SKM-1 treated with dmso at 0.1 percent for 144 hours (cell line): ENCODE measurements around the gene CACTIN.
"Not testable (repeated sequence)": the region's sequence is repeated elsewhere in the genome, so short reads cannot be mapped to it uniquely, and the experiment has no call there.

Experiments used
- DNase-seq: peaks from one replicate; lab custom pipeline; 2025; ENCODE audit not compliant: unreplicated experiment; lab: John Stamatoyannopoulos, UW

The CACTIN gene

DNA sequence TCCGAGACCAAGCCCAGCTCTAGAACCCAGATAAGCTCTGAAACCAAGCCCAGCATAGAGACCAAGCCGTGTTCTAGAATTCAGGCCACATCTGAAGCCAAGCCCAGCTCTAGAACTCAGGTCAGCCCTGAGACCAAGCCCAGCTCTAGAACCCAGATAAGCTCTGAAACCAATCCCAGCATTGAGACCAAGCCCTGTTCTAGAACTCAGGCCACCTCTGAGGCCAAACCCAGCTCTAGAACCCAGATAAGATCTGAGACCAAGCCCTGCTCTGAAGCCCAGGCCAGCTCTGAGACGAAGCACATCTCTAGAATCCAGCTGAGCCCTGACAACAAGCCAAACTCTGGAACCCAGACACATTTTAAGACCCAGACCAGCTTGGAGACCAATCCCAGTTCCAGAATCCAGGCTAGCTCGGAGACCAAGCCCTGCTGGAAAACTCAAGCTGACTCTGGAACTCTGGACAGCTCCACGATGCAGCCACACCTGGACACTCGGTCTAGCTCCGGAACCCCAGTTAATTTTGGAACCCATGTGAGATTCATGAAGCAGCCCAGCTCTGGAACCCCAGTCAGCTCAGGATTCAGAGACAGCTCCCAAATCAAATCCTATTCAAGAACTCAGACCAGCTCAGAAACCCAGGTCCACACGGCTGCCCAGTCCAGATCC is 35.5 kb downstream of the CACTIN start:
- DNase-seq, result no peak

DNA sequence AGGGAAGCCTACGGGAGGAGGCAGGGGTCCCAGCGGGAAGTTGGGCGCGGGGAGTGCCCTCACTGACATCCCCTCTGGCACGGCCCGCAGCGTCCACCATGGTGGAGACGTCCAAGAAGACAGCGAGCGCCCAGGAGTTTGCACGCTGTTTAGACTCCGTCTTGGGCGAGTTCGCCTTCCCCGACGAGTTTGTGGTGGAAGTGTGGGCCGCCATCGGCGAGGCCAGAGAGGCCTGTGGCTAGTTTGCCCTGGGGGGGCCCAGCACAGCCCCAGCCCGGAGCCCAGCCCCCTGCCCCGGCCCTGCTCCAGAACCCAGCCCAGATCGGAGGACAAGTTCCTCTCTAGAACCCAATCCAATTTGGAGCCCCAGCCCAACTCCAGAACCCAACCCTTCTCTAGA is 36.6 kb downstream of the CACTIN start:
- DNase-seq, result no peak

DNA sequence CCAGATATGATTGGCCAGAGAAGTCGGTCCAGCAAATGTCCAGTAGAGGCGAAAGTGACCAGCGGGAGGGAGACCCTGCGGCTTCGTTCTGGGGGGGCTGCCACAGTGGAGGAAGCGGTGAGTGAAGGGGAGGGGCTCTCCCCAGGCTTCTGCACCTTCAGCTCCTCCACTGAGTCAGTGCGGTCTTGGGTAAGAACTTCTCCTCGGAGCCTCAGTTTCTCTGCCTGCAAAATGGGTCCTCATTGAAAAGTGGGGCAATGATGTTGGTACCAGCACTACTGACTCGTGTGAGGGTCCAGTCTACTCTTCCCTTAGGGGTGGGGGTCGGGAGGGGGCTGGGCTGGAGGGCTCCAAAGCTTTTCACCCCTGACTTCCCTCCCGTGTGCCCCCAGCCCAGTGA is 37.2 kb downstream of the CACTIN start:
- DNase-seq, result no peak

DNA sequence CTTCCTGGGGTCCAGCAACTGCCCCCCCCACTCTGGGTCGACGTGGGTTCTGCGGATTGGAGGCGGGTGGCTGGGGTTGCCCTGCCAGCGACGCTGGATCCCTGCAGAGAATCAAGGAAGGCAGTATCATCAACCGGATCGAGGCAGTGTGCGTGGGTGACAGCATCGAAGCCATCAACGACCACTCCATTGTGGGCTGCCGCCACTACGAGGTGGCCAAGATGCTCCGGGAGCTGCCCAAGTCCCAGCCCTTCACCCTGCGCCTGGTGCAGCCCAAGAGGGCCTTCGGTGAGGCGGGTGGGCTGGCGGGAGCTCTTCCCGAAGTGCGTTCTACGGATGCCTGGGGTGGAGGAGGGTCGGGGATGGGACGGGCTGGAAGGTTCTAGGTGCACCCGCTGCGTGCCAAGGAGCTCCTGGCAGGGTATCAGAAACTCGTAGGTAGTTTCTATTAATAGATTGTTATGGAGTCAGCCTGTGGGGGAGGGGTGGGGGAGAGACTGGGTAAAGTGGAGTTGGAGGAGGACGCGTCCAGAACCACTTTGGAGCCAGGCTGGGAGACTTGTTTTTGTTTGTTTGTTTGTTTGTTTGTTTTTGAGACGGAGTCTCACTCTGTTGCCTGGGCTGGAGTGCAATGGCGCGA is 39.8 kb downstream of the CACTIN start:
- DNase-seq, result no peak

DNA sequence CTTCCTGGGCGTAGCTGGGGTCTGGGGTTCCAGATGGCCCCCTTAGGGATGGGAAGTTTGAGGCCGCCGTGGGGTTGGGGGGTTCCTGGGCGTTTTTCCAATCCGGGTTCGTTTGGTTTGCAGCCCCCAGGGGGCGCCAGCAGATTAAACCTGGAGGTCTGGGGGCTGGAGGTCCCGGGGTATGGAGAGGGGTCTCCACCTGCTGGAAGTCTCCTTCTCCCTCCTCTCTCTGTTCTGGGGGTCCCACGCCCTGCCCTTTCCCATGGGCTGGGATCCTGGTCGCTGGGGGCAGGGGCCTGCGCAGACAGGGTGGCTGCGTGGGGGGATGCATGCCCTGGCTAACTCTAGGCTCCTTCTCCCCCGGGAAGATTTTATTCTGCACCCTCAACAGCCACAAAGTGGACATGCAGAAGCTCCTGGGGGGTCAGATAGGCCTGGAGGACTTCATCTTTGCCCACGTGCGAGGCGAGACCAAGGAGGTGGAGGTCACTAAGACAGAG is 40.4 kb downstream of the CACTIN start:
- no peak for DNase-seq

DNA sequence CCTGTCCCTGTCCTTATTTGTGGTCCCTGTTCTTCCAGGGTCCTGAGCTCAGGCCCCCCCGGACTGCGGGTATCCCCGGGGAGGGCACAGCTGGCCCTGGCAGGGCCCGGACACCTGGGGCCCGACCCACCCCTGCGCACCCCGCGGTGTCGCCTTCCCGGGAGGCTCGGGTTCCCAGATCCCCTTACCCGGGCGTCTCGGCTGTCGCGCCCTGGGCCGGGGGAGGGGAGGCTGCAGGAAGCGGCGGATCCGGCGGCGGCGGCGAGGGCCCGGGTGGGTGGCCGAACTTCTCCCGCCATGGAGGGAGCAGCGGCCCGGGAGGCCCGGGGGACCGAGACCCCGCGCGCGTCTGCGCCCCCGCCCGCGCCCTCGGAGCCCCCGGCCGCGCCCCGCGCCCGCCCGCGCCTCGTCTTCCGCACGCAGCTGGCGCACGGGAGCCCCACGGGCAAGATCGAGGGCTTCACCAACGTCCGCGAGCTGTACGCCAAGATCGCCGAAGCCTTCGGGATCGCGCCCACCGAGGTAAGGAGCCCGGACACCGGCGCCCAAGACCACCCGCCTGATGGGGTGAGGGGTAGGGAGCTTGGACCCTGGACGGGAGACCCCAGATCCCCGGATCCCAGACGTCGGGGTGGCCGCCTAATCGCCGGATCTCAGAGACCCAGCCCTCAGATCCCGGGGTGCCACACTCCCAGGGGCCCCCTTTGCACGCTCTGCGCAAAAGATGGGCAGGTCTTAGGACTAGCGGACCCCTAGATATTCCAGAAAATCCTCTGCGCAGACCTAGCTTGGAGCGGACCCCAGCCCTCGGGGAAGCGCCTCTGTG is 41.1 kb downstream of the CACTIN start, which contains the start of gene GIPC3:
TSS of gene GIPC3 (plus strand) at position 178 of the 826 bp plus-strand sequence. CDS start at position 298, 120 bp downstream.
- DNase-seq, result no peak

DNA sequence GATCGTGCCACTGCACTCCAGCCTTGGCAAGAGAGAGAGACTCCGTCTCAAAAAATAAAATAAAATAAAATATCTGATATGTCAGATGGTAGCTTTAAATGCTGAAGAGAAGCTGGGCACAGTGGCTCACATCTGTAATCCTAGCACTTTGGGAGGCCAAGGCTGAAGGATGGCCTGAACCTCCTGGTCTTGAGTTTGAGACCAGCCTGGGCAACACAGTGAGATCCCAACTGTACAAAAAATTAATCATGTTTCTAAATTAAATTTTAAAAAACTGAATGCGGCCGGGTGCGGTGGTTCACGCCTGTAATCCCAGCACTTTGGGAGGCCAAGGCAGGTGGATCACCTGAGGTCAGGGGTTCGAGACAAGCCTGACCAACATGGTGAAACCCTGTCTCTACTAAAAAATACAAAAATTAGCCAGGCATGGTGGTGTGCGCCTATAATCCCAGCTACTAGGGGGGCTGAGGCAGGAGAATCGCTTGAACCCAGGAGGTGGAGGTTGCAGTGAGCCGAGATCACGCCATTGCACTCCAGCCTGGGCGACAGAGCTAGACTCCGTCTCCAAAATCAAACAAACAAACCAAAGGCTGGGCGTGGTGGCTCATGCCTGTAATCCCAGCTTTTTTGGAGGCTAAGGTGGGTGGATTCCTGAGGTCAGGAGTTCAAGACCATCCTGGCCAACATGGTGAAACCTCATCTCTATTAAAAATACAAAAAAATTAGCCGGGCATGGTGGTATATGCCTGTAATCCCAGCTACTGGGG is 42.4 kb downstream of the CACTIN start:
- not testable (repeated sequence) for DNase-seq

DNA sequence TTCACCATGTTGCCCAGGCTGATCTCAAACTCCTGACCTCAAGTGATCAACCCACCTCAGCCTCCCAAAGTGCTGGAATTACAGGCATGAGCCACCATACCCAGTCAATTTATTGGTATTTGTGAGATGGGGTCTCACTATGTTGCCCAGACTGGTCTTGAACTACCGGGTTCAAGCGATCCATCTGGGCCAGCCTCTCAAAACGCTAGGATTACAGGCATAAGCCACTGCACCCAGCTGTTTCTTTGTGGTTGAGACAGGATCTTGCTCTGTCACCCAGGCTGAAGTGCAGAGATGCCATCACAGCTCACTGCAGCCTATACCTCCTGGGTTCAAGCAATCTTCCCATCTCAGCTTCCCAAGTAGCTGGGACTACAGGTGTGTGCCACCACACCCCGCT is 44.8 kb downstream of the CACTIN start:
- DNase-seq, result not testable (repeated sequence)

DNA sequence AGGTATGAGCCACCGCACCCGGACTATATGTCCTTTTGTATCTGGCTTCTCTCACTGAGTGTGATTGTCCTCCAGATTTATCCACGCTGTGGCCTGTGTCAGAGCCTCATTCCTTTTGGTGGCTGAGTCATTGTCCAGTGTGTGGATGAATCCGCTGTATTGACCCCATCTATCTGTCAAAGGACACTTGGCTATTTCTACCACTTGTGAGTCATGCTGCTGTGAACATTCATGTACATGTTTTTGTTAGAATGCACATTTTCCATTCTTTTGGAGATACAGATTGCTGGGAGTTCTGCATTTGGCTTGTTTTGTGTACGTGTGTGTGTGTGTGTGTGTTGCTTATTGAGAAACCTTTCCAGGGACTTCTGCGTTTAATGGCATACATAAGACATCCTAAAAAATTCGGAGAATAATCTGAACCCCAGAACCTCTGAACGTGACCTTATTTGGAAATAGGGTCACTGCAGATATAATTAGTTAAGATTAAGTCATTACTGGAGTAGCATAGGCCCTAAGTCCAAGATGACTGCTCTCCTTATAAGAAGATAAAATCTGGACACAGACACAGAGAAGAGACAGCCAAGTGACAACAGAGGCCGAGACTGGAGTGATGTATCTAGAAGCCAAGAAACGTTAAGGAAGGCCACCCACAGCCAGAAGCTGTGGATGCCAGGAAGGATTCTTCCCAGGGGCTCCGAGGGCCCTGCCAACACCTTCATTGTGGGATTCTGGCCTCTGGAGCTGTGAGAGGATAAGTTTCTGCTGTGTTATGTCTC is 46.2 kb downstream of the CACTIN start:
- no peak for DNase-seq

DNA sequence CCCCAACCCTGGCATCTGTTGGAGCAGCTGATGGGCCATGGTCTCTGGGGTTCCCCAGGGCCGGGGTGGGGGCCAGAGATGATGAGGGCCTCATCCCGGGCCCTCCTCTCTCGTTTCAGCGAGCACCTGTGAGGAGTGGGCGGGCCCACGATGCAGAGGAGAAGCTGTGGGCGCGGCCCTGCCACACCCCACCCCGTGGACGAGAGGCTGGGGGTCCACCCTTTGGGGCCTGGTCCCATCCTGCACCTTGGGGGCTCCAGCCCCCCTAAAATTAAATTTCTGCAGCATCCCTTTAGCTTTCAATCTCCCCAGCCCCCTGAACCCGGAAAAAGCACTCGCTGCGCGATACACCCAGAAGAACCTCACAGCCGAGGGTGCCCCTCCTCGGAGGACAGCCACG is 48.2 kb downstream of the CACTIN start:
- DNase-seq, result no peak

DNA sequence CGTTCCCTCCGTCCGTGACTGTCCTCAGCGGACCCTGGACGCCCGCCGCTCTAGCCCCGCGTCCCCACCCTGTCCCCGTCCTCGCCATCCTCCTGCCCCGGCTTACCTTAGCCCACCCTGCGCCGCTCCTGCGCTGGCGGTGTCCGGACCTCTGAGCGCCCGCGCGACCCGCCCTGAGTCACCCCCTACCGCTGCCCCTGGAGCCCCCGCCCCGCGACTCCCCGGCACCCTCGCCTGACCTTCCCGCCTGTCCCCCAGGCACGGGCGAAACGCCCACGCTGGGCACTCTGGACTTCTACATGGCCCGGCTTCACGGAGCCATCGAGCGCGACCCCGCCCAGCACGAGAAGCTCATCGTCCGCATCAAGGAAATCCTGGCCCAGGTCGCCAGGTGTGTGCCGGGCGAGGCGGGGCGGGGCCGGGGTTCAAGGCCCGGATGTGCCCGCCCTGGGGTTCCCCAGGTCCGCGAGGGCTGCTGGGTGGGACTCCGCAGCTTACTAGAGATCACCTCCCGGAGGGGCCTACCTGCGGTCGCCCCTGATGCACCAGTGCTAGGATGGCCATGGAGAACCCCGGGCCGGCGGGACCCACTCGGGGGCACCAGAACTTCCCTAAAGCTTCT is 48.8 kb downstream of the CACTIN start:
- DNase-seq, result no peak

DNA sequence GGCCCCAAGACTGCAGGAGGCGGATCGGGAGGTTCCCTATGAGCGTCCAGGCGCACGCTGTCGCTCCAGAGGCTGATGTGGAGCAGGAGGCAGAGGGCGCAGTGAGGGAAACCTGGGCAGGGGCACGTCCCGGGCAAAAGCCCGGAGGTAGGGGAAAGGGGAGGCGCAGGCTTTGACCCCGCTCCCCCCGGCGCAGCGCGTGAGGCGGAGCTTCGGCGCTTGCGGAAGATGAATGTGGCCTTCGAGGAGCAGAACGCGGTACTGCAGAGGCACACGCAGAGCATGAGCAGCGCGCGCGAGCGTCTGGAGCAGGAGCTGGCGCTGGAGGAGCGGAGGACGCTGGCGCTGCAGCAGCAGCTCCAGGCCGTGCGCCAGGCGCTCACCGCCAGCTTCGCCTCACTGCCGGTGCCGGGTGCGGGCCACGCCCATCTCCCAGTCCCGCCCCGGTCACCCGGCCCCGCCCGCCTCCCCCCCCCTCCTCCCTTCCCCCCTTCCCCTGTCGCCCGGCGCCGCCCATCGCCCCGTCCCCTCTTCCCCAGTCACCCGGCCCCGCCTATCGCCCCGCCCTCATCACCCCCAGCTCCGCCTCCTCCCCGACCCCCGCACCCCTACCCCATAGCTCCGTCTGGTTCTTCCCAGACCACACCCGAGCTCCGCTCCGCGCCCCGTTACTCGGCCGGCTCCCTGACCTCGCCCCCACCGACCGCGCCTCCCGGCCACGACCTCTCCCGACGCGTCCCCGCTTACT is 49.7 kb downstream of the CACTIN start:
- DNase-seq, result no peak

DNA sequence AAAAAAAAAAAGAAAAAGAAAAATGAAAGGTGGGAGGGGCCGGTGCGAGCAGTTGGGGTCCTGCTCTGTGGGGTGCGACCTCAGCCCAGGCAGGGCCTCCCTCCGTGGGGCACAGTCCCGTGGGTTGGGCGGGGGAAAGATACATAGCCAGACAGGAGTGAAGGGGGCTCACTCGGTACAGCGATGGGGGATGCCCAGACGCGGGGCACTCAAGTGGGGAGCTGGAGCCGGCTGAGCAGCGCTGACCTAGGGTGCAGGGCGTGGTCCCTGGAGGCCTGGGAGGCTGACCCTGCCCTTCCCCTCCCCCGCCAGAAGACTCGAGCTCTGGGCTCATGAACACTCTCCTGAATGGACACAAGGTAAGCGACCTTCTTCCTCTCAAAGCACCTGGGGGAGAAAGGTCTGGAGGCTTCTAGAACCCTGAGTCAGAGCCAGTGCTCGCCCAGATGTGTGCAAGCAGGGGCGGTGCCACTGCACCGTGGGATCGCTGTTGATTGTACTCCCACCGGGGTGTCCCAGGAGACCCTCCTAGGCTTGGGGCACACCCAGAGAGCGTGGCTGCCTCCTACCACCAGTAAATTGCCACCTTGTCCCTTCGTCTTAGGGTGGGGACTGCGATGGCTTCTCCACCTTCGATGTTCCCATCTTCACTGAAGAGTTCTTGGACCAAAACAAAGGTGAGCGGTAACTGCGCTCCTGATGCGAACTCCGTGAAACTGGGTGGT is 50.5 kb downstream of the CACTIN start:
- no peak for DNase-seq

DNA sequence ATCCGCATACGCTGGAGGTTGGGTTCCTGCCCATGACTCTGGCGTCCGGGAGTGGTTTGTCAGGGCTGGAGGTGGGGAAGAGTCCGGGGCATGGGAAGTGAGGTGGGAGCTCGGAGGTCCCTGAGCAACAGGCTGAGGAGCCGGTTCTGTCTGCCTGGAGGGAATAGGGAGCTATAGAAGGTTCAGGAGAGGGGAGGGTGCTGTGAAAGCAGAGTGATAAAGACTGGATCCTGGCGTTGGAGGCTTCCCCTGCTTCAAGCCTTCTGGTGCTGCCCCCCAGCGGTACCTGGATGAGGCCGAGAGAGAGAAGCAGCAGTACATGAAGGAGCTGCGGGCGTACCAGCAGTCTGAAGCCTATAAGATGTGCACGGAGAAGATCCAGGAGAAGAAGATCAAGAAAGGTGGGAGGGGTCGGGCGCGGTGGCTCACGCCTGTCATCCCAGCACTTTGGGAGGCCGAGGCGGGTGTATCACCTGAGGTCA is 51.3 kb downstream of the CACTIN start:
- peak; percentile 50 for DNase-seq

DNA sequence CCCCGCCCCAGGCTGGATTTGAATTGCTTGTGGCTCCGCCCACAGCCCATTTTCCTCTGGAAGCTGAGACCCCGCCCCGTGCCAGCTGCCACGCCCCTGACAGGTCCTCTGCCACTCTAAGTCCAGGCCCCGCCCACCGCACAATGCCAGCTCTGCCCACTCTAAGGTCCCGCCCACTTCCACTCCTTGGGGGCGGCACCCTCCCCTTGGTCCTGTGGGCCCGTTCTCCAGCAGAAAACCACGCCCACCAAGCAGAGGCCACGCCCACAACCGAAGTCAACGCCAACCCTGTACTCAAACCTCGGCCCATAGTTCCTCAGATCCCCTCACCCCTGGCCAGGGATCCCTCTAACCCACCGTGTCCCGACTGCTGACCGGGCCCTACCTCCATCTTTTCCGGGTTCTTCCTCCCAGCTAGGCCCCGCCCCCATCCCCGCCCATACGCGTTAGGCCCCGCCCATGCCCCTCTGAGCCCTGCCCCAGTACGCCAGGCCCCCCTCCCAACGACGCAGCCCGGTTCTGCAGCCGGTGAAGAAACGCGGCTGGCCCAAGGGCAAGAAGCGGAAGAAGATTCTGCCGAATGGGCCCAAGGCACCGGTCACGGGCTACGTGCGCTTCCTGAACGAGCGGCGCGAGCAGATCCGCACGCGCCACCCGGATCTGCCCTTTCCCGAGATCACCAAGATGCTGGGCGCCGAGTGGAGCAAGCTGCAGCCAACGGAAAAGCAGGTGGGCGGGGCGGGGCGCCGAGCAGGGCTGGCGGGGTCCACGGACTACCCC is 52.5 kb downstream of the CACTIN start:
- peak; percentile 97 for DNase-seq

DNA sequence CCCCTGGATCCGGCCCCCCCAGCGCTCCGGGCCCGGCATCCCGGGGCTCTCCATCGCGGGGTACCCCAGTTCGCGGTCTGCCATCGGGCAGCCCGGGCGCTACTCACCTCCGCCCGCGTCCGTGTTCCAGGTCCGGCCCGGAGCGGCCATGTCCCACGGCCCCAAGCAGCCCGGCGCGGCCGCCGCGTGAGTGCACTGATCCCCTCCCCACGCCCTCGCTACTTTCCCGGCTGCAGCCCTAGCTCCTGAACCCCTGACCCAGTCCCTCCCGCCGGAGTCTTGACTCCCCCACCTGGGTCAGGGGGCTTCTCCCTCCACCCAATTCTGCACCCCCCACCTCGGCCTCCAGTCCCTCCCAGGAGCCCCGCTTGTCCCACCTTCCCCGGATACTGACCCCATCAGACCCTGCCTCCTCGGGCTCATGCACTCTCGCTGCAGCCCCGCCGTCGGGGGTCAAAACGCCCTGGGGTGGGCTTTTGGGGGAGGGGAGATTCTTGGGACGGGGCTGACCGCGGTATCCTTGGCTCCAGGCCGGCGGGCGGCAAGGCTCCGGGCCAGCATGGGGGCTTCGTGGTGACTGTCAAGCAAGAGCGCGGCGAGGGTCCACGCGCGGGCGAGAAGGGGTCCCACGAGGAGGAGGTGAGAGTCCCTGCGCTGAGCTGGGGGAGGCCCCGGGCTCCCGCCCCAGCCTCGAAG is 53.3 kb downstream of the CACTIN start:
- DNase-seq, result no peak

DNA sequence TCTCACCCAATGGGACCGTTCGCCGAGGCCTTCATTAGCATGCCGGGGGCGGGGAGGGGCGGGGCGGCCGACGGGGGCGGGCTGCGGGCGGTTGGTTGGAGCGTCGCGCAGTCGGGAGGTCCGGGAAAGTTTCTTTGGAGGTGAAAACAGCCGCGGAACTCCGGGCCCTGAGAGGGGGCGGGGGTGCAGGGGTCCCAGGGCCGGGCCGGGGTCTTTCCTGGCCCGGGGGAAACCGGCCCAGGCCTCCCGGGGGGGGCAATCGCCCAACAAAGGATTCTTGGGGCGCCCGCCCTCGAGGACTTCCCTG is 53.8 kb downstream of the CACTIN start, which contains the start of gene HMG20B:
TSS of gene HMG20B (plus strand) at position 90 of the 307 bp plus-strand sequence. CDS start 366 bp downstream, outside the sequence.
- DNase-seq, result no peak
